CD14-positive monocyte (primary cell): ENCODE data around the gene SEZ6L. TPM values are rescaled to one million over a fixed set of nuclear protein-coding genes. Genes with fewer than 3 reads are reported as not detected.

ENCODE experiments used
- DNase-seq, 3 donors: peaks; one replicate each; pipeline ENCODE4 v3.0.0-alpha.2; 2011 to 2022
- H2AFZ ChIP-seq: 2 replicates; pipeline ENCODE4 v1.6.0; 2012; ENCODE audit warnings: mild to moderate bottlenecking, low read depth, low read length, inconsistent platforms; ENCODE audit not compliant: insufficient read depth, poor library complexity, severe bottlenecking
- H3K27ac ChIP-seq, 2 donors: 1 replicate in 1 of 2; 2 replicates in 1 of 2; pipeline ENCODE4 v1.5.1; 2012 to 2013; ENCODE audit warnings: low read length in 2 of 2, control low read depth in 1 of 2, inconsistent platforms in 1 of 2, low read depth in 1 of 2, mild to moderate bottlenecking in 1 of 2
- H3K27me3 ChIP-seq, 2 donors: one replicate each; pipeline versions ENCODE4 v1.6.0 to v1.6.1; 2011 to 2013; ENCODE audit warnings: low read length in 2 of 2; ENCODE audit not compliant: control insufficient read depth in 2 of 2, insufficient read depth in 2 of 2
- H3K36me3 ChIP-seq, 2 donors: replicated peaks in 1 of 2; 1 replicate in 1 of 2; 2 replicates in 1 of 2; pipeline versions ENCODE4 v1.5.1 to v1.6.1; 2012 to 2013; ENCODE audit warnings: low read length in 2 of 2, control low read depth in 1 of 2, inconsistent platforms in 1 of 2, mild to moderate bottlenecking in 1 of 2; ENCODE audit not compliant: insufficient read depth in 2 of 2, control insufficient read depth in 1 of 2
- H3K4me1 ChIP-seq, 2 donors: 1 replicate in 1 of 2; 2 replicates in 1 of 2; pipeline versions ENCODE4 v1.5.1 to v1.6.1; 2012 to 2013; ENCODE audit warnings: low read length in 2 of 2, control low read depth in 1 of 2, inconsistent platforms in 1 of 2, mild to moderate bottlenecking in 1 of 2, moderate library complexity in 1 of 2; ENCODE audit not compliant: insufficient read depth in 2 of 2, control insufficient read depth in 1 of 2
- H3K4me2 ChIP-seq: replicated peaks from 2 replicates; pipeline ENCODE3; 2012; ENCODE audit warnings: low read length, moderate library complexity, mild to moderate bottlenecking; ENCODE audit not compliant: poor library complexity, severe bottlenecking; ENCODE audit errors: extremely low read depth
- H3K4me3 ChIP-seq, 3 experiments: fragments of 200-600 bp in 1 of 3; sonication (generic) in 1 of 3; replicated peaks in 1 of 3; 1 replicate in 2 of 3; 2 replicates in 1 of 3; pipeline ENCODE4 v1.5.1; 2011 to 2013; ENCODE audit warnings: low read length in 3 of 3, mild to moderate bottlenecking in 3 of 3, control low read depth in 2 of 3, low read depth in 2 of 3, inconsistent platforms in 1 of 3, moderate library complexity in 1 of 3
- H3K79me2 ChIP-seq: 2 replicates; pipeline ENCODE4 v1.6.0; 2012; ENCODE audit warnings: mild to moderate bottlenecking, control low read depth, inconsistent platforms, low read length, moderate library complexity; ENCODE audit not compliant: insufficient read depth
- H3K9ac ChIP-seq: 2 replicates; pipeline ENCODE4 v1.6.0; 2017; ENCODE audit warnings: low read length, mild to moderate bottlenecking; ENCODE audit not compliant: insufficient read depth, poor library complexity, severe bottlenecking
- H3K9me3 ChIP-seq, 2 donors: replicated peaks in 1 of 2; 1 replicate in 1 of 2; 2 replicates in 1 of 2; pipeline versions ENCODE4 v1.5.1 to v1.6.1; 2012 to 2013; ENCODE audit warnings: low read length in 2 of 2, control low read depth in 1 of 2; ENCODE audit not compliant: control insufficient read depth in 1 of 2, insufficient read depth in 1 of 2
- H4K20me1 ChIP-seq: 2 replicates; pipeline ENCODE4 v1.6.0; 2012; ENCODE audit warnings: mild to moderate bottlenecking, low read length, control low read depth, moderate library complexity; ENCODE audit not compliant: insufficient read depth
- H3K27ac Mint-ChIP-seq, 7 donors: one replicate each; pipeline ENCODE4 v1.8.0; 2020; ENCODE audit warnings: mild to moderate bottlenecking in 7 of 7, mixed read lengths in 7 of 7, moderate library complexity in 6 of 7, inconsistent platforms in 2 of 7
- H3K27me3 Mint-ChIP-seq, 3 donors: one replicate each; pipeline ENCODE4 v1.8.0; 2021 to 2022; ENCODE audit warnings: low read depth in 3 of 3, mild to moderate bottlenecking in 3 of 3, mixed read lengths in 3 of 3, moderate library complexity in 3 of 3, inconsistent platforms in 1 of 3
- H3K36me3 Mint-ChIP-seq, 2 donors: one replicate each; pipeline ENCODE4 v1.8.0; 2020; ENCODE audit warnings: mixed read lengths in 2 of 2, inconsistent platforms in 1 of 2, mild to moderate bottlenecking in 1 of 2
- H3K4me1 Mint-ChIP-seq: one replicate; pipeline ENCODE4 v1.8.0; 2020; ENCODE audit warnings: mild to moderate bottlenecking, mixed read lengths
- H3K4me3 Mint-ChIP-seq, 2 donors: one replicate each; pipeline ENCODE4 v1.8.0; 2020; ENCODE audit warnings: mild to moderate bottlenecking in 2 of 2, mixed read lengths in 2 of 2, moderate library complexity in 1 of 2
- H3K9me3 Mint-ChIP-seq, 7 donors: one replicate each; pipeline ENCODE4 v1.8.0; 2020 to 2022; ENCODE audit warnings: mixed read lengths in 7 of 7, mild to moderate bottlenecking in 6 of 7, moderate library complexity in 6 of 7, inconsistent platforms in 2 of 7
- WGBS: methylation state at CpG from one replicate; pipeline ENCODE4 v1.1.5; 2013; ENCODE audit warnings: missing lambda C conversion rate; ENCODE audit not compliant: insufficient coverage; 5-methylcytosine and 5-hydroxymethylcytosine counted together
- intact Hi-C, 2 donors: fragments of 100-400 bp; cut with micrococcal nuclease; formaldehyde crosslinking; loops; one replicate each; pipeline versions ENCODE4 v1.15.0 to v1.15.1; 2023
- polyA plus RNA-seq, 3 donors: library from polyadenylated mRNA; depleted of rRNA in 1 of 3; unstranded in 2 of 3; stranded (reverse) in 1 of 3; fragments of 300-500 nt in 2 of 3; fragments of >200 nt in 1 of 3; fragmentation: Illumina TruSeq in 2 of 3; gene quantifications; 1 replicate in 2 of 3; 2 replicates in 1 of 3; pipeline ENCODE4 v1.2.3, GENCODE V29; 2012 to 2021
- TF ChIP-seq, protein P1 (sequence below): fragments of 200-600 bp; IDR thresholded peaks from one replicate; pipeline ENCODE4 v1.8.0; 2022; ENCODE audit warnings: antibody characterized with exemption, mild to moderate bottlenecking

The SEZ6L gene
- polyA plus RNA-seq, 3 donors: 0.43 to 2.8 (median 0.71) TPM

DNA sequence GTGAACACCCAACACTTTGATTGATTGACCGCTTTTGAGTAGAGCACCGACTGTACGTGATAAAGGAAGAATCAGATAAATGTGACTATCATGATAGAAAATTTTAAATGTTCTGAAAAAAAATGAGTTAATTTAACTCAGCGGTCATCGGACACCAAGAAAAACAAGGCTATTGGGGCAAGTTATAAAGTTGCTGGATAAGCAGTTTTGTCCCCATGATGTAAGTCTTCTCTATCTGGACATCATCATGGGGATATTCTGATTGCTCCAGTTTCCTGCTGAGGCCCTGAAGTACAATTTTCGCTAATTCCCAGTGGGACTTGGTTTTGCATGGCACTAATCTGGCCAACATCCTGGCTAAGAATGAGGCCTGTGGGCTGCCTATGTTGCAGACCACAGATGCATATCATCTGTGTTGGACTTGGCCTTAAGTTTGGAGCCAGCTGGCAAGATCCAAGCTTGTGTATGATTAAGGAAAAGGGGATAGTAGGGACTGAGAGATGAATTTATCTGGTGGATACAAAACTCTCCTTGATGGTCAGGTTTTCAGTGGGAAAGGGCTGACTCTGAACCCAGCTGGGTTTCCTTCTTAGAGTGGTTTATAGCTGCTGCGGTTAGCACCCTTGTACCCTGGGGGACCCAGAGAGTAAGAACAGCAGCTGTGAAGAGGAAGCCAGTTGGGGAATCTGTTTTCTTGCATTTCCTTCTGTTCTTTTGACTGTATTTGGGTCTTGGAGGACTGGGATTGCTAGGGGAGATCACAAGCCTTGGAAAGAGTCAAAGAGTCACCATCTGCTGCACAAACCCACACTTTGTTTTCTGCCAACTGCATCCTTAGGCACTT lies 118.3 kb downstream of the SEZ6L start:
- Mint-ChIP-seq H3K4me1 (no peaks in the 10 kb centered on the region), H3K27me3 (peaks cover 5 to 12% (median 6%) of the 10 kb centered on the region in 3 donors), H3K4me3 (no peak overlapping the region), H3K27ac (no peak overlapping the region), H3K9me3 (peaks cover 0 to 6% (median 2%) of the 10 kb centered on the region in 7 donors), H3K36me3 (no peaks in the 10 kb centered on the region)
- intact Hi-C loops: no loop called here
- TF ChIP-seq, protein P1, sequence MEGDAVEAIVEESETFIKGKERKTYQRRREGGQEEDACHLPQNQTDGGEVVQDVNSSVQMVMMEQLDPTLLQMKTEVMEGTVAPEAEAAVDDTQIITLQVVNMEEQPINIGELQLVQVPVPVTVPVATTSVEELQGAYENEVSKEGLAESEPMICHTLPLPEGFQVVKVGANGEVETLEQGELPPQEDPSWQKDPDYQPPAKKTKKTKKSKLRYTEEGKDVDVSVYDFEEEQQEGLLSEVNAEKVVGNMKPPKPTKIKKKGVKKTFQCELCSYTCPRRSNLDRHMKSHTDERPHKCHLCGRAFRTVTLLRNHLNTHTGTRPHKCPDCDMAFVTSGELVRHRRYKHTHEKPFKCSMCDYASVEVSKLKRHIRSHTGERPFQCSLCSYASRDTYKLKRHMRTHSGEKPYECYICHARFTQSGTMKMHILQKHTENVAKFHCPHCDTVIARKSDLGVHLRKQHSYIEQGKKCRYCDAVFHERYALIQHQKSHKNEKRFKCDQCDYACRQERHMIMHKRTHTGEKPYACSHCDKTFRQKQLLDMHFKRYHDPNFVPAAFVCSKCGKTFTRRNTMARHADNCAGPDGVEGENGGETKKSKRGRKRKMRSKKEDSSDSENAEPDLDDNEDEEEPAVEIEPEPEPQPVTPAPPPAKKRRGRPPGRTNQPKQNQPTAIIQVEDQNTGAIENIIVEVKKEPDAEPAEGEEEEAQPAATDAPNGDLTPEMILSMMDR: no peak
- no peak overlapping the region for H3K9ac ChIP-seq
- no peak overlapping the region for H2AFZ ChIP-seq
- 92% methylated on average over 3 of the region's 7 CpGs for WGBS
- no peaks in the 10 kb centered on the region for H4K20me1 ChIP-seq
- no peak overlapping the region for H3K27ac ChIP-seq
- H3K4me1 ChIP-seq: no peaks in the 10 kb centered on the region
- no peaks in the 10 kb centered on the region for H3K79me2 ChIP-seq
- H3K4me2 ChIP-seq: no peak overlapping the region
- no peaks in the 10 kb centered on the region for H3K9me3 ChIP-seq
- no peak overlapping the region for H3K4me3 ChIP-seq
- H3K27me3 ChIP-seq: no peaks in the 10 kb centered on the region
- DNase-seq: no peak
- no peaks in the 10 kb centered on the region for H3K36me3 ChIP-seq

DNA sequence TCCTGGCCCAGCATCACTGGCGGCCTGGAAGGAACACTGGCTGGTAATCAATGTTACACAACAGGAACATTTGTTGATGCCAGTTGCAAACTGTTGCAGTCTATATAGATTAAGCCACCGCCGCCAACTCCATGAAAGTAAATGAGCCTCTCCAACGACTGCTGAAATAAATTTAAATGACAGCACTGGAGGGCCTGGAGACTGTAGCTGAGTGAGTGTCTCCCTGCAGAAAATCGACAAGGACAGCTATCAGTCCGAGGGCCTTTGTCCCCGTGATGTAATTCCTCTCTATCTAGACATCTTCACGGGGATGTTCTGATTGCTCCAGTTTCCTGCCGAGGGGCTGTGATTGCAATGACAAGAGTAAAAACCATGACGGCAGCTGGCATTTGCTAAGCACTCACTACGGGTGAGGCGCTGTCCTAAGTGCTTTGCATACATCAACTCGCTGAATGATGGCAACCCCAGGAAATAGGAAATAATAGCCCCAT lies 120.4 kb downstream of the SEZ6L start:
- intact Hi-C loops: no loop called here
- Mint-ChIP-seq H3K27me3 (peaks cover 3 to 11% (median 6%) of the 10 kb centered on the region in 3 donors), H3K36me3 (no peaks in the 10 kb centered on the region), H3K9me3 (peaks cover 0 to 4% (median 0%) of the 10 kb centered on the region in 7 donors), H3K4me3 (no peak overlapping the region), H3K27ac (no peak overlapping the region), H3K4me1 (peaks cover 4% of the 10 kb centered on the region)
- Histone ChIP-seq H3K4me3 (no peak overlapping the region), H3K9ac (no peak overlapping the region), H3K36me3 (no peaks in the 10 kb centered on the region), H4K20me1 (no peaks in the 10 kb centered on the region), H3K9me3 (no peaks in the 10 kb centered on the region), H3K27ac (no peak overlapping the region), H3K27me3 (no peaks in the 10 kb centered on the region), H2AFZ (no peak overlapping the region), H3K4me1 (no peaks in the 10 kb centered on the region), H3K79me2 (no peaks in the 10 kb centered on the region), H3K4me2 (no peak overlapping the region)
- TF ChIP-seq, protein P1: no peak
- no peak for DNase-seq
- 87% methylated on average over 11 of the region's 13 CpGs for WGBS
